Endodermal cell (in vitro differentiated cells): Measurements from ENCODE around the gene KCNE1. TPM values are rescaled to one million over a fixed set of nuclear protein-coding genes. Genes with fewer than 3 reads are reported as not detected.
"Not testable (repeated sequence)": the region's sequence is repeated elsewhere in the genome, so short reads cannot be mapped to it uniquely, and the experiment has no call there.

Experiments used
- DNase-seq: peaks from one replicate; pipeline ENCODE4 v3.0.0-alpha.2; 2017
- H3K27ac ChIP-seq: 2 replicates; pipeline ENCODE4 v1.5.1; 2013; ENCODE audit warnings: mild to moderate bottlenecking, low read depth, low read length, moderate library complexity
- H3K27me3 ChIP-seq: 2 replicates; pipeline ENCODE4 v1.6.1; 2013; ENCODE audit warnings: mild to moderate bottlenecking, low read length, moderate library complexity; ENCODE audit not compliant: insufficient read depth, control insufficient read depth, poor library complexity, severe bottlenecking
- H3K36me3 ChIP-seq: 2 replicates; pipeline ENCODE4 v1.7.0; 2013; ENCODE audit warnings: mild to moderate bottlenecking, low read length, moderate library complexity; ENCODE audit not compliant: control insufficient read depth, insufficient read depth
- H3K4me1 ChIP-seq: one replicate; pipeline ENCODE4 v1.7.0; 2013; ENCODE audit warnings: low read length; ENCODE audit not compliant: control insufficient read depth, insufficient read depth
- H3K4me3 ChIP-seq: 2 replicates; pipeline ENCODE4 v1.5.1; 2013; ENCODE audit warnings: mild to moderate bottlenecking, low read length, moderate library complexity
- H3K9ac ChIP-seq: 2 replicates; pipeline ENCODE4 v1.6.1; 2013; ENCODE audit warnings: mild to moderate bottlenecking, low read length, moderate library complexity; ENCODE audit not compliant: poor library complexity, severe bottlenecking; ENCODE audit errors: extremely low read depth
- H3K9me3 ChIP-seq: 2 replicates; pipeline ENCODE4 v1.6.1; 2013; ENCODE audit warnings: mild to moderate bottlenecking, low read length, moderate library complexity; ENCODE audit not compliant: control insufficient read depth
- H3K27ac Mint-ChIP-seq: 2 replicates; pipeline ENCODE4 v1.8.0; 2020; ENCODE audit warnings: mixed read lengths
- H3K27me3 Mint-ChIP-seq: 2 replicates; pipeline ENCODE4 v1.8.0; 2021; ENCODE audit warnings: mild to moderate bottlenecking, mixed read lengths; ENCODE audit not compliant: insufficient read depth
- H3K36me3 Mint-ChIP-seq: 2 replicates; pipeline ENCODE4 v1.8.0; 2020; ENCODE audit warnings: low read depth, mixed read lengths
- H3K4me1 Mint-ChIP-seq: 2 replicates; pipeline ENCODE4 v1.8.0; 2020; ENCODE audit warnings: mixed read lengths
- H3K4me3 Mint-ChIP-seq: 2 replicates; pipeline ENCODE4 v1.8.0; 2020; ENCODE audit warnings: mild to moderate bottlenecking, moderate library complexity, mixed read lengths
- H3K9me3 Mint-ChIP-seq: 2 replicates; pipeline ENCODE4 v1.8.0; 2020; ENCODE audit warnings: mild to moderate bottlenecking, mixed read lengths
- WGBS, 2 experiments: methylation state at CpG; one replicate each; pipeline versions ENCODE4 v1.1.5 to v1.1.7; 2013; ENCODE audit warnings: missing lambda C conversion rate in 2 of 2, mixed read lengths in 1 of 2; ENCODE audit not compliant: insufficient coverage in 1 of 2, insufficient read length in 1 of 2; 5-methylcytosine and 5-hydroxymethylcytosine counted together
- total RNA-seq, 2 donors: library from RNA; stranded (reverse); fragmentation: NEBNext Ultra II Directional in 1 of 2; extraction: Animal tissue kit (Norgen Biotek cat#: 25700) in 1 of 2; gene quantifications; 2 replicates in 1 of 2; 3 replicates in 1 of 2; pipeline ENCODE4 v1.2.1, GENCODE V29; 2021

The KCNE1 gene
- total RNA-seq, 2 donors from 2014 or later: 0.24 TPM; not detected in 1

GRCh38 chr21:34429710-34430109 is 82.3 kb downstream of the KCNE1 start:
- no CpG with 5 or more reads among the region's 5 CpGs for WGBS, 2 experiments
- not testable (repeated sequence) for H3K36me3 ChIP-seq, H3K9me3 ChIP-seq, H3K4me1 ChIP-seq, H3K27ac Mint-ChIP-seq, DNase-seq, H3K4me3 Mint-ChIP-seq, H3K36me3 Mint-ChIP-seq, H3K27me3 ChIP-seq, H3K4me3 ChIP-seq, H3K27ac ChIP-seq, H3K9ac ChIP-seq, H3K9me3 Mint-ChIP-seq, H3K4me1 Mint-ChIP-seq, H3K27me3 Mint-ChIP-seq

DNA sequence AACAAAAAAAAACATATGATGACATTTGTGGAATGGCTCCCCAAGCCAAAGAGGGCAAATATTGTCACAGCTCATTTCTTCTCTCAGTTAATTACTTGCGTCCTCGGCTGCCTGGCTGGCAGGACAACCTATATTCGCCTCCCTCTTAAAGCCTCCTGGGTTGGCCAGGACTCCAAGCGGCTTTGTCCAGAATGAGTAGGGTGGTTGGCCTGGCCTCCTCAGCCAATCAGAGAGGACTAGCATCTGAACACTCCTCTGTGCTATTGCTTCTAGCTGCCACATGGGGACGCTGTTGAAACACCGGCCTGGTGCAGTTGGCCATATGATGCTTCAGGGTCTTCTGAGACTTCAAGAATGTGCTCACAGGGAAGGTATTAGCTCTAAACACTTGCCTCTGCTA is 83.6 kb downstream of the KCNE1 start:
- DNase-seq, H3K4me3 Mint-ChIP-seq, H3K27ac ChIP-seq, H3K9me3 ChIP-seq, H3K9me3 Mint-ChIP-seq, H3K4me1 Mint-ChIP-seq, H3K36me3 Mint-ChIP-seq, H3K27me3 ChIP-seq, H3K4me1 ChIP-seq, H3K36me3 ChIP-seq, H3K4me3 ChIP-seq, H3K27me3 Mint-ChIP-seq, H3K9ac ChIP-seq, H3K27ac Mint-ChIP-seq: not testable (repeated sequence)
- no CpG with 5 or more reads among the region's 6 CpGs for WGBS, 2 experiments

GRCh38 chr21:34427339-34427738 is 84.7 kb downstream of the KCNE1 start:
- H3K4me1 ChIP-seq, DNase-seq, H3K4me3 Mint-ChIP-seq, H3K36me3 ChIP-seq, H3K36me3 Mint-ChIP-seq, H3K27ac ChIP-seq, H3K9me3 Mint-ChIP-seq, H3K9me3 ChIP-seq, H3K4me1 Mint-ChIP-seq, H3K27me3 Mint-ChIP-seq, H3K4me3 ChIP-seq, H3K9ac ChIP-seq, H3K27ac Mint-ChIP-seq, H3K27me3 ChIP-seq: not testable (repeated sequence)
- WGBS, 2 experiments: no CpG with 5 or more reads among the region's 8 CpGs

- not testable (repeated sequence) for H3K27me3 Mint-ChIP-seq, H3K4me3 Mint-ChIP-seq, H3K9me3 Mint-ChIP-seq, H3K36me3 ChIP-seq, H3K27ac ChIP-seq, H3K4me3 ChIP-seq, H3K9ac ChIP-seq, H3K27me3 ChIP-seq, H3K4me1 Mint-ChIP-seq, H3K27ac Mint-ChIP-seq, DNase-seq, H3K36me3 Mint-ChIP-seq, H3K4me1 ChIP-seq, H3K9me3 ChIP-seq
- WGBS, 2 experiments: no CpG with 5 or more reads among the region's 4 CpGs
Measured at GRCh38 chr21:34423805-34424204, 88.2 kb downstream of the KCNE1 start, which contains the start of gene SMIM34. TSS of gene SMIM34 (minus strand) at chr21:34423951. CDS start at chr21:34423839, 112 bp downstream.

DNA sequence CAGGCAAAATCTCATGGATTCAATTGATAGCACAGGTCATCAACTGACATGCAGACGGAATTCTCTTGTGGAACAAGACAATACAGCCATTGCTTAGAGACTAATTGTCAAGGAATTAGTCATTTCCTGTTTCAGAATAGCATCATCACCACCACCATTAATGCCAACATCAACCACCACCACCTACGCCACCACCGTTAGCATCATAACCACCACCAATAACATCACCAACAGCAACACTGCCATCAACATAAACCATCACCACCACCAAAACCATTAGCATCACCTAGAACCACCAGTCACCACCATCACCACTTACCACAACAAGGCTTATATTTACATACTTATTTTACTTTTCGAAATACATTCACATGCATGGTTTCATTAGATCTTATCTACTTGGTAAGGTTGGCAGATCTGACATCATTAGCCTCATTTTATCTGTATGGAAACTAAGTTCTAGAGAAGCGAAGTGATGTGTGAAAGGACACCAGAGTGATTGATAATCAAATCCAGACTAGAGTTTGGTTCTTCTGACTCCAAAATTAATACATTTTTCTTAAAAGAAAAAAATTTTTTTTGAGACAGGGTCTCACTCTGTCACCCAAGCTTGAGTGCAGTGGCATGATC is 94.4 kb downstream of the KCNE1 start:
- H3K27me3 ChIP-seq, H3K9me3 Mint-ChIP-seq, H3K4me3 Mint-ChIP-seq, H3K27me3 Mint-ChIP-seq, DNase-seq, H3K27ac ChIP-seq, H3K4me1 Mint-ChIP-seq, H3K9ac ChIP-seq, H3K9me3 ChIP-seq, H3K4me3 ChIP-seq, H3K4me1 ChIP-seq, H3K27ac Mint-ChIP-seq, H3K36me3 Mint-ChIP-seq, H3K36me3 ChIP-seq: not testable (repeated sequence)
- no CpG with 5 or more reads among the region's 5 CpGs for WGBS, 2 experiments

DNA sequence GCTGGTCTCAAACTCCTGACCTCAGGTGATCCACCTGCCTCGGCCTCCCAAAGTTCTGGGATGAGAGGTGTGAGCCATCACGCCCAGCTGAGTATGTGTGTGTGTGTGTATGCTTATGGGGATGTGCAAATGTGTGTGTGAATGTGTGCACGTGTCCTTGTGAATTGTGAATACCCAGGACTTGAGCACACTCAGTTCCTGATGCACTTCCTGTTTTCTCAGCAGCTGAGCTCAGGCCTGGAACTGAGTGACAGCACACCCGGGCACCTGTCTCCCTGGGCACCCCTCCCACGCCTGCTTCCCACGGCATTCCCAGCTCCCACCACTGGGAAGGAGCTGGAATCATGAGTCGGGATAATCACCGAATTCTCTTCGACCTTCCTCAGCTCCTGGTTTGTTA is 104.7 kb downstream of the KCNE1 start:
- not testable (repeated sequence) for DNase-seq, H3K27me3 ChIP-seq, H3K4me3 Mint-ChIP-seq, H3K4me1 ChIP-seq, H3K27ac Mint-ChIP-seq, H3K9ac ChIP-seq, H3K4me1 Mint-ChIP-seq, H3K27me3 Mint-ChIP-seq, H3K36me3 Mint-ChIP-seq, H3K9me3 Mint-ChIP-seq, H3K36me3 ChIP-seq, H3K9me3 ChIP-seq, H3K27ac ChIP-seq, H3K4me3 ChIP-seq
- WGBS, 2 experiments: no CpG with 5 or more reads among the region's 9 CpGs

- not testable (repeated sequence) for H3K36me3 Mint-ChIP-seq, DNase-seq, H3K27ac Mint-ChIP-seq, H3K9ac ChIP-seq, H3K9me3 Mint-ChIP-seq, H3K9me3 ChIP-seq, H3K36me3 ChIP-seq, H3K27ac ChIP-seq, H3K27me3 ChIP-seq, H3K4me3 Mint-ChIP-seq, H3K4me1 ChIP-seq, H3K4me1 Mint-ChIP-seq, H3K27me3 Mint-ChIP-seq, H3K4me3 ChIP-seq
- no CpG with 5 or more reads among the region's 2 CpGs for WGBS, 2 experiments
Measured at GRCh38 chr21:34406676-34407075, 105.3 kb downstream of the KCNE1 start.
